IMR-90 (cell line): Measurements from ENCODE around the gene MYT1. TPM values are rescaled to one million over a fixed set of nuclear protein-coding genes. Genes with fewer than 3 reads are reported as not detected.
"Not testable (repeated sequence)": the region's sequence is repeated elsewhere in the genome, so short reads cannot be mapped to it uniquely, and the experiment has no call there.

ENCODE experiments used
- ATAC-seq: fragments of 200-7000 bp; cut with Tn5 transposase; 2 replicates; pipeline ENCODE4 v1.9.1; 2020; ENCODE audit warnings: low read depth, mild to moderate bottlenecking, moderate library complexity
- BruUV-seq: library from RNA; stranded (reverse); fragments of 400-500 nt; replicated peaks from 2 replicates; lab custom pipeline; 2021; lab: Mats Ljungman, UMichigan
- CTCF ChIA-PET: fragments of 300-600 bp; formaldehyde crosslinking; extraction: SDS; loops from one replicate; lab custom pipeline; 2021; ENCODE audit warnings: antibody characterized with exemption; lab: Yijun Ruan, JAX
- POLR2A ChIA-PET: fragments of 300-600 bp; sonication (Branson Sonifier 250); formaldehyde crosslinking; loops from one replicate; lab custom pipeline; 2022; ENCODE audit warnings: antibody characterized with exemption; ENCODE audit not compliant: unreplicated experiment; lab: Charles Lee
- DNase-seq: peaks from one replicate; pipeline ENCODE4 v3.0.0; 2013
- H2AFZ ChIP-seq: replicated peaks from 2 replicates; pipeline ENCODE3; 2013; ENCODE audit warnings: low read length, mild to moderate bottlenecking; ENCODE audit not compliant: poor library complexity
- H2AK5ac ChIP-seq: 2 replicates; pipeline ENCODE4 v1.6.1; 2013; ENCODE audit warnings: low read depth, low read length, inconsistent platforms
- H2AK9ac ChIP-seq: replicated peaks from 2 replicates; pipeline ENCODE3; 2013; ENCODE audit warnings: mild to moderate bottlenecking, low read depth, low read length, moderate library complexity; ENCODE audit not compliant: poor library complexity
- H2BK120ac ChIP-seq: 2 replicates; pipeline ENCODE4 v1.6.1; 2013; ENCODE audit warnings: low read depth, low read length, inconsistent platforms
- H2BK15ac ChIP-seq: 3 replicates; pipeline ENCODE4 v1.6.1; 2013; ENCODE audit warnings: low read depth, low read length, inconsistent platforms
- H2BK20ac ChIP-seq: 2 replicates; pipeline ENCODE4 v1.6.1; 2013; ENCODE audit warnings: low read depth, mild to moderate bottlenecking, inconsistent platforms, low read length, moderate library complexity
- H2BK5ac ChIP-seq: 2 replicates; pipeline ENCODE4 v1.6.1; 2013; ENCODE audit warnings: mild to moderate bottlenecking, low read depth, low read length, inconsistent platforms; ENCODE audit not compliant: poor library complexity, severe bottlenecking
- H3K14ac ChIP-seq: replicated peaks from 2 replicates; pipeline ENCODE4 v1.6.1; 2013; ENCODE audit warnings: low read depth, low read length, inconsistent platforms
- H3K18ac ChIP-seq: 2 replicates; pipeline ENCODE4 v1.6.1; 2013; ENCODE audit warnings: low read depth, low read length, control low read depth
- H3K23ac ChIP-seq: 2 replicates; pipeline ENCODE4 v1.6.1; 2013; ENCODE audit warnings: low read depth, low read length, inconsistent platforms
- H3K27ac ChIP-seq: 2 replicates; pipeline ENCODE4 v1.5.1; 2013; ENCODE audit warnings: mild to moderate bottlenecking, control low read depth, low read length; ENCODE audit not compliant: insufficient read depth
- H3K27me3 ChIP-seq: 2 replicates; pipeline ENCODE4 v1.6.1; 2013; ENCODE audit warnings: low read length; ENCODE audit not compliant: control insufficient read depth, insufficient read depth
- H3K36me3 ChIP-seq: 2 replicates; pipeline ENCODE4 v1.6.1; 2013; ENCODE audit warnings: low read length, mixed read lengths; ENCODE audit not compliant: control insufficient read depth, insufficient read depth
- H3K4ac ChIP-seq: 2 replicates; pipeline ENCODE4 v1.6.1; 2013; ENCODE audit warnings: low read depth, low read length, inconsistent platforms
- H3K4me1 ChIP-seq: 2 replicates; pipeline ENCODE4 v1.6.1; 2013; ENCODE audit warnings: low read length, mixed read lengths; ENCODE audit not compliant: control insufficient read depth, insufficient read depth
- H3K4me2 ChIP-seq: 2 replicates; pipeline ENCODE4 v1.6.1; 2013; ENCODE audit warnings: low read depth, mild to moderate bottlenecking, control low read depth, low read length, moderate library complexity
- H3K4me3 ChIP-seq: 2 replicates; pipeline ENCODE4 v1.5.1; 2013; ENCODE audit warnings: low read depth, mild to moderate bottlenecking, control low read depth, low read length, moderate library complexity; ENCODE audit not compliant: insufficient read depth
- H3K56ac ChIP-seq: 2 replicates; pipeline ENCODE4 v1.6.1; 2013; ENCODE audit warnings: low read length, inconsistent platforms; ENCODE audit not compliant: insufficient read depth; ENCODE audit errors: extremely low read depth
- H3K79me1 ChIP-seq, 2 experiments: 2 replicates each; pipeline ENCODE4 v1.6.1; 2013; ENCODE audit warnings: low read length in 2 of 2, inconsistent platforms in 1 of 2, low read depth in 1 of 2
- H3K9ac ChIP-seq: 2 replicates; pipeline ENCODE4 v1.6.1; 2013; ENCODE audit warnings: low read depth, low read length, control low read depth
- H3K9me1 ChIP-seq: 2 replicates; pipeline ENCODE4 v1.6.1; 2013; ENCODE audit warnings: low read length, inconsistent platforms; ENCODE audit not compliant: insufficient read depth
- H3K9me3 ChIP-seq: 2 replicates; pipeline ENCODE4 v1.6.1; 2013; ENCODE audit warnings: low read length; ENCODE audit not compliant: control insufficient read depth, insufficient read depth
- H4K20me1 ChIP-seq: 2 replicates; pipeline ENCODE4 v1.6.1; 2013; ENCODE audit warnings: low read length, inconsistent platforms; ENCODE audit not compliant: insufficient read depth
- H4K5ac ChIP-seq: 2 replicates; pipeline ENCODE4 v1.6.1; 2013; ENCODE audit warnings: mild to moderate bottlenecking, low read depth, low read length, control low read depth
- H4K8ac ChIP-seq, 2 experiments: 2 replicates each; pipeline ENCODE4 v1.6.1; 2013; ENCODE audit warnings: low read depth in 2 of 2, low read length in 2 of 2, control low read depth in 1 of 2, inconsistent platforms in 1 of 2
- H4K91ac ChIP-seq: 2 replicates; pipeline ENCODE4 v1.6.1; 2013; ENCODE audit warnings: low read depth, low read length, inconsistent platforms; ENCODE audit not compliant: insufficient read depth
- WGBS, 2 experiments: methylation state at CpG; one replicate each; pipeline versions ENCODE4 v1.1.5 to v1.1.7; 2013; ENCODE audit warnings: missing lambda C conversion rate in 2 of 2; ENCODE audit not compliant: insufficient read length in 1 of 2; ENCODE audit errors: extremely low coverage in 2 of 2; 5-methylcytosine and 5-hydroxymethylcytosine counted together
- dilution Hi-C: fragments of 300-500 bp; cut with HindIII; formaldehyde crosslinking; loops from one replicate; pipeline ENCODE4 v1.14.3; 2018; ENCODE audit warnings: low sequenced_read_pairs; ENCODE audit not compliant: unreplicated experiment
- in situ Hi-C: fragments of 300-500 bp; cut with MboI; formaldehyde crosslinking; loops from 3 replicates; pipeline ENCODE4 v1.14.3; 2019; ENCODE audit warnings: low sequenced_read_pairs, inconsistent platforms, mixed read lengths
- intact Hi-C: fragments of 100-400 bp; cut with micrococcal nuclease; formaldehyde crosslinking; loops from 2 replicates; pipeline ENCODE4 v1.10.0; 2022
- polyA plus RNA-seq, 3 experiments: library from polyadenylated mRNA; depleted of rRNA; stranded (reverse); fragments of >200 nt; gene quantifications; 2 replicates each; pipeline ENCODE4 v1.2.3, GENCODE V29; 2012; ENCODE audit warnings: low replicate concordance in 1 of 3
- total RNA-seq: library from RNA; depleted of rRNA; stranded (reverse); fragments of >200 nt; gene quantifications from 2 replicates; pipeline ENCODE4 v1.2.3, GENCODE V29; 2012

The MYT1 gene
- total and polyA plus RNA-seq, 2 of the 4 experiments (the other 2 are of a cell fraction), result not detected

GRCh38 chr20:64187213-64187612 lies 23.0 kb downstream of the MYT1 start:
- H3K14ac ChIP-seq, H3K4me1 ChIP-seq, H2AFZ ChIP-seq, H4K5ac ChIP-seq, H2AK9ac ChIP-seq, H2AK5ac ChIP-seq, H3K27ac ChIP-seq, H2BK120ac ChIP-seq, H3K4me3 ChIP-seq, H3K9me3 ChIP-seq, H3K56ac ChIP-seq, H4K91ac ChIP-seq, H3K4ac ChIP-seq, ATAC-seq, H2BK5ac ChIP-seq, H2BK15ac ChIP-seq, H4K8ac ChIP-seq, in situ Hi-C loops, H4K20me1 ChIP-seq, H3K4me2 ChIP-seq, intact Hi-C loops, H3K18ac ChIP-seq, H3K36me3 ChIP-seq, H3K79me1 ChIP-seq, H3K9ac ChIP-seq, POLR2A ChIA-PET, DNase-seq, CTCF ChIA-PET, dilution Hi-C loops, H3K23ac ChIP-seq, H2BK20ac ChIP-seq, H3K27me3 ChIP-seq, BruUV-seq, H3K9me1 ChIP-seq: not testable (repeated sequence)
- 90% methylated on average over 6 of the region's 24 CpGs; no CpG with 5 or more reads in 1 of the 2 experiments for WGBS, 2 experiments
